T1000 (cell line): ENCODE measurements around the gene RHCG.

ENCODE experiments used
- DNase-seq: peaks from one replicate; lab custom pipeline; 2025; ENCODE audit warnings: mixed read lengths; lab: John Stamatoyannopoulos, UW

RHCG gene

DNA sequence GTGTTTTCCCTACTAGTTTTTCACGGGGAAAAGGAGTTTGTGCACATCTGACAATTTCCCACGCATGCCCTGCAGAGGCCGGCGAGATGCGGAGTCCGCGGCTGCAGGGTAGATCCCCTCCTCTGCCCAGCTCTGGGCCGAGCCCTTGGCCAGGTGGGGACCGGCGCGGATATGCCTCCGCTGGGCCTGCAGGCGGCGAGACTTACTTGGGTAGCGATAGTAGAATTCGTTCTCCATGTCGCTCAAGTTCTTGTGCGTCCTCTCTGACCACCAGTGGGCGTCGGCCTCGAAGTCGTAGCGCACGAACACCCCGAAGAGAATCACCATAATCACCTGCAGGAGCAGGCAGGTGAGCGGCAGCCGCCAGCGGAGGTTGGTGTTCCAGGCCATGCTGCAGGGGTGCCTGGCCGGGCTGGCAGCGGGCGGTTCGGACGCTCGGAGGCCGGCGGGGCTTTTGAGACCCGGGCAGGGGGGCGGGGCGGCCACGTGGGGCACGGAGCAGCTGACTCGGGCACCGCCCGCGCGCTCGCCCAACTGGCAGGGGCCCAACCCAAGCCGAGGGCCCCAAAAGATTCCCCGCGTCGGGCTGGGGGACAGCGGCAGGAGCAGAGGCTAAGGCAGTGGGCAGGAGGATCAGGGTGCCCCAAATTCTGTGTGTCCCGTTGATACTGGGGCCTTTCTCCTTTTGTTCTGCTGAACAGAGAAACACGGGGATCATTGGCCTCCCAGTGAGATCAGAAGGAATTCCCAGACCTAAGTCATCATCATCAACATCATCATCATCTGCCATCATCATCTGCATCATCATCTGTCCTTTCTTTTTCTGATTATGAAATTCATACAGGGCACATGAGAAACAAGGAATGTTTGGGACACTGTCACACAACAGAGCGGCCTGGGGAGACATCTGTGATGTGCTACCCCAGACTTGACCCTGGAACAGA is at the start of gene RHCG:
RHCG (minus strand) TSS at position 429 of the 944 bp plus-strand sequence; CDS start at position 390, 39 bp downstream.
- no peak for DNase-seq

DNA sequence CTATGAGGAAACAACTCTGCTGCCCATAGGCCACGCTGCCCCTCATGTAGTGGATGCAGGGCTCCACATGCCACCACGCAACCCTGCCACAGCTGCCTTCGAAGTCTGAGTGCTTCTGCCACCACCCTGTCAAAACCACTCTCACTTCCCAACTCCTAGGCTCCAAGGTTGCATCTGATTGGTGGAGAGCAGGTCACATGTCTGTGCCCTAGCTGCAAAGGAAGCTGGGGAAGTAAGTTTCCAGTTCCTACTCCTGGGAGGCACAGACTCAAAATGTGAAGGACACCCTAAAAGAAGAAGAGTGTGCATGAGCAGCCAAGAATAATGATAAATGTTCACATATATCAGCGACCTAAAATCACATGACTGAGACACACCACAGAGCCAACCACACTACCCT is 47.0 kb upstream of the RHCG start:
- DNase-seq, result no peak

DNA sequence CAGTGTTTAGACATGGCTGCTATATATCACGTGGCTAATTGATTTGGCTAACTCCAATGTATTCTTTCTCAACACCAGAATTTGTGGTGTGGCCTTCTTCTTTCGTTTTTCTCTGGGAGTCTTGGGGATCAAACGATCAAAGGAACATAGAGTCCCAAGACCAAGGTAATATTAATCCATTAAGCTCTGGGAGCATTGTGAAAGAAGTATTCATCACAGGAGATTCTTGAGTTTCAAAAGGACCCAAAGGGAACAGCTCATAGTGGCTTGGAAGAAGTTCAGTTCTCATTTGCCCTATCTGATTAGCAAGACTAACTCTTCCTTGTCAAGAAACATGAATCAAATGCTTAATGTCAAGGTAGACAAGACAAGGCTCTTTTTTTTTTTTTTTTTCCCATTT is 46.0 kb upstream of the RHCG start:
- DNase-seq, result no peak

DNA sequence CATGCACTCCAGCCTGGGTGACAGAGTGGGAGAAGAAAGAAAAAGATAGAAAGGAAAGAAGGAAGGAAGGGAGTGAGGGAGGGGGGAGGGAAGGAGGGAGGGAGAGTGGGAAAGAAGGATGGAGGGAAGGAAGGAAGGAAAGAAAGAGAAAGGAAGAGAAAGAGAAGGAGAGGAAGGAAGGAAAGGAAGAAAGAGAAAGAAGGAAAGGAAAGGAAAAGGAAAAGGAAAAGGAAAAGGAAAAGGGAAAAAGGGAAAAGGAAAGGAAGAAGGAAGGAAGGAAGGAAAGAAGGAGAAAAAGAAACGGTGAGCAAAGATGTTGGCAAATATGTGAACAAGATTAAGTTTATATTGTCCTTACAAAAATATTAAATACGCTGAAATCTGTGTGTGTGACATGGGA is 42.6 kb upstream of the RHCG start:
- DNase-seq, result no peak

DNA sequence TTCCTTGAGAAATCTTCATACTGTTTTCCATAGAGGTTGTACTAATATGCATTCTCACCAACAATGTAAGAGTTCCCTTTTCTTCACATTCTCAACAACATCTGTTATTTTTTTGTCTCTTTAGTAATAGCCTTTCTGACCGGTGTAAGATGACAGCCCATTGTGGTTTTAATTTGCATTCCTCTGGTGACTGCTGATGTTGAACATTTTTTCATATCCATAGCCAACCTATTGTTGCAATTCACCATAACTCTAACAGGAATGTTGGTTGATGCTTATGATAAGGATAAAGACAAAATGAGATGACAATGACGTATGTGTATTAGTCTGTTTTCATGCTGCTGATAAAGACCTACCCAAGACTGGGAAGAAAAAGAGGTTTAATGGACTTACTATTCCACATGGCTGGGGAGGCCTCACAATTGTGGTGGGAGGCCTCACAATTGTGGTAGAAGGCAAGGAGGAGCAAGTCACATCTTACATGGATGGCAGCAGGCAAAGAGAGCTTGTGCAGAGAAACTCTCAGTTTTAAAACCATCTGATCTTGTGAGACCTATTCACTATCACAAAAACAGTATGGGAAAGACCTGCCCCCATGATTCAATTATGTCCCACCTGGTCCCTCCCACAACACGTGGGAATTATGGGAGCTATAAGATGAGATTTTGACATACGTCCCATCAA is 37.6 kb upstream of the RHCG start:
- DNase-seq, result no peak

DNA sequence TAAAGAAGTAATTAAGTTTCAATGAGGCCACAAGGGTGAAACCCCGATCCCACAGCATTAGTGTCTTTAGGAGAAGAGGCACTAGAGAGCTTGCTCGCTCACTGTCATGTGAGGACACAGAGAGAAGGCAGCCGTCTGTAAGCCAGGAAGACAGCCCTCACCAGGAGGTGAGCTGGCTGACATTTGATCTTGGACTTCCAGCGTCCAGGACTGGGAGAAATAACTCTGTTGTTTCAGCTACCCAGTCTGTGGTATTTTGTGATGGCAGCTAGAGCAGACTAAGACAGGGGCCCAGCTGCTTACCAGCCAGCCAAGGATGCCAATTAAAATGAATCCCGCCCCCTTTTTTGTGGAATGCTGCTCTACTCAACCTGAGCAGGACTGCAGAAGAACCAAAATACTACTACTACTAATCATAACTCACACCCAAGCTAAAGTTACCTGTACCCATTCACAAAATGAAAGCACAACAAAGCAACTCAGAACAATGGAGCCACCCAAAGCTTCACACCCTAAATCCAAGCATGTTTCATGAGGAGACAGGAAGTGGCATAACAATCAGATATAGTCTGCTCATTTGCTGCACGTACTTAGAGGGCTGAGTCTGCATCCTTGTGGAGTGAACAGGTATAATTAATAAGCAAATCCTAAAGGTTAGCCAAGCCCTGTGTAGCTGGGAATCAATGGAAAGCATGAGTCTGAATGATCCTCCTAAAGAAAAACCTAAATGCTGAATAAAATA is 35.6 kb upstream of the RHCG start:
- no peak for DNase-seq

DNA sequence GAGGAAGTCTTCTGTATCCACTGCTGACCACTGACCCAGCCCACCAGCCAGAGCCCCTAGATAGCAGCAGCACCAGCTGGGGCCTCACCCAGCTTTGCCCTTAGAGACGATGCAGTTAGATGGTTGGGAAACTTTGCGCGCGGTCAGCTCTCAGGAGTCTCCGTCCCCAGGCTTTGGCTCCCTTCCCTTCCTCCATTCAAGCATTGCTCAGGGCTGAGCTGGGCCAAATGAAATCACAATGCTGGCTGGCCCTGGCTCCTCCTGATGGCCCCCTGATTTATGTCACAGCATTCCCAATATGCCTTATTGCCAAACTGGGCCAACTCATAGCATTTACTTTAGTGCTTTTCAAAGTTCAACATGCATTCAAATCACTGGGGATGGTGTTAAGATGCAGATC is 34.6 kb upstream of the RHCG start:
- no peak for DNase-seq

DNA sequence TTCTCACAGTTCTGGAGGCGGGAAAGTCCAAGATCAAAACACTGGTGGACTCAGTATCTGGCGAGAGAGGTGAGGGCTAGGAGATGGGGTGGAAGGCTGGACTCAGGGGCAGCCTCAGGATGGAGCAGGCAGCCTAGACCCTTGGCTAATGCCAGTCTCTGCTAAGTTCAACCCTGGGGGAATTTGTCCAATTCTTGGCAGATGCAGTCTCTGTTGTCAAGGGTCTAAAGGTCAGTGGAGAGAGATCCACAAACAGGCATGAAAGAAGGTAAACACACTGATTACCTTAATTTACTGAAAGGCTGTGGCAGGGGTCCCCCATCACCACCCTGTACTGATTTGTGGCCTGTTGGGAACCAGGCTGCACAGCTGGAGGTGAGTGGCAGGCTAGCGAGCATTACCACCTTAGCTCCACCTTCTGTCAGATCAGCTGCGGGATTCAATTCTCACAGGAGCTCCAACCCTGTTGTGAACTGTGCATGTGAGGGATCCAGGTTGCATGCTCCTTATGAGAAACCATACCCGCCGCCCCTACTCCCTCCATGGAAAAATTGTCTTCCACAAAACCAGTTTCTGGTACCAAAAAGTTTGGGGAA is 32.5 kb upstream of the RHCG start:
- DNase-seq, result no peak

DNA sequence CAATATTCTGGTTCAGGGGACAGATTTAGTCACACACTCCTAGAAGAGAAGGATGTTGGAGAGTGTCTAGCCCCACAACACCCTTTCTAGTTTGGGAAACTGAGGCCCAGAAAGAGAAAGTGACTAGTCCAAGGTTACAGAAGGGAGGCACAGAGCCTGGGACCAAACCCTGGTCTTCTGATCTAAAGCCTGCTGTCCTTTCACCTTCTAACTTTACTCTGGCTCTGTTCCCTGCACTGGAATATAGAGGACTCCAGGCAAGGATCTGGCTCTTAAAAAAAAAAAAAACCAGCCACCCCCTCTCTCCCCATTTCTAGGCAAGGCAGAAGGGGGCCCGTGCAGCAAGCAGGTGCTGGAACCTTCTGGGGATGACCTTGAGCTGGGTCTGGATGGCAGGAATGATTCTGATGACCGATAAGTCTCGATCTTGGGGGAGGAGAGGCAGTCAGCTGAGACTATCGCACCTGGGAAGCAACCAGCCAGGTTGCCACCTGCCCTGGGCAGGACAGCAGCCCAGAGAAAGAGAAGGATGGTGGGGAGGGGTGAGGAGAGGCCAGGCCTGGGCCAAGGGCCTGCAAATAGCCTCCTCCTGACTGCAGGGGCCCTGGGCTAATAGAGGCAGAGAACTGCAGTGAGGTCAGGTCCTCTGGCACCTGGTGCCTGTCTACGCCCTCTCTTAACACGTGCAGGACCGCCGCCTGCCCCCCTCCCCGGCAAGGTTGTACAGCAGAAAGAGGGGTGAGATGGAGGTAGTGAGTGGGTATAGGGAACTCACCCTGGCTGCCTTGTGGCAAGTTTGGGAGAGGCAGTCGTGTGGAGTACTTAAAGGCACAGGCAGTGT is 30.4 kb upstream of the RHCG start:
- DNase-seq, result no peak

DNA sequence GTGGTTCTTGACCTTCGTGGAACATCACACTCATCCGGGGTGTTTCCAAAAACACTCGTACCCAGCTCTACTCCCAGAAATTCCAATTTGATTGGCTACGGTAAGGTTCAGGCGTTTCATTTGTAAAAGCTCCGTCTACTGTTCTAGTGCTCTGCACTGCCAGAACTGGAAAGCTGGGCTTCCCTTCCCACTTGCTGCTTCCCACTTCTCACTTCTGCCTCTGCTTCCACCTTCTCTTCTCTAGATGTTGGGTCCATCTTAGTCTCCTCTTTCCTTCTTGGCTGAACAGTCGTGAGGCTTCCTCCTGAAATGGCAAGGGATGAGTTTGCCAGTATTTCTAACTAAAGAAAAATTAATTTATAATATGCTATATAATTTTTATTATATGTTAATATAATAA is 29.8 kb upstream of the RHCG start:
- DNase-seq, result no peak

DNA sequence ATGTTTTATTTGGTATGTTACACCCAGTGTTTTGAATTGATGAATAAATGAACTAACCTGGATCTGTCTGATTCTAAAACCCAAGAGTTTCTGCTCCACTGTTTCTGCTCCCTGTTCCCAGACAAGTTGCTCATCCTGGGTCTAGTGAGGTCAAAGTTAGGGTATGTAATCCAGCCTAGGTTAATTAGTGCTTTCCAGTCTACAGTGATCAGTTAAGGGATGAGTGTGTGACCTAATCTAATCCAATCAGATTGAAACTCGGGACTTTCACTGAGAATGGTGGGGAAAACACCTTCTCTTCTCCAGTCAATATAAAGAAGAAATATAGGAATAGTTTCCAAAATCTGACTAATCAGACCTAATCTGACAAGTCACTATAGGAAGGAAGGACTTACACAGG is 27.8 kb upstream of the RHCG start:
- DNase-seq, result no peak

DNA sequence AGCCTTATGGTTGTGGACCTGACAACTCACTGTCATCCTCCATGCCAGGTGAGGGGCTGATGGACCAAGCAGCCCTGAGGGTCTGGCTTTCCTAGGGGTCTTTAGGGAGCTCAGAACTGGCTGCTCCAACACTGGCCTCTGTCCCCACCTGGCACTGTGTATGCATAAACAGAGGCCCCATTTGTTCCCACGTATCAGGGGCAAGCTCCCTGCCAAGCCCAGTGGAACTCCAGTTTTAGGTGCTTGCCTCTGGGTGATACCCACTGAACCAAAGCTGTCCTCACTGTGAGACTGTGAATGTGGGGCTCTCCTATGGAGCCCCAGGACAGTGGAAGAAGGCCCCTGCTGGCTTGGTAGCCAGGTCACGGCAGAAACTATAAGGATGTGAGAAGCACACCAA is 26.7 kb upstream of the RHCG start:
- no peak for DNase-seq

DNA sequence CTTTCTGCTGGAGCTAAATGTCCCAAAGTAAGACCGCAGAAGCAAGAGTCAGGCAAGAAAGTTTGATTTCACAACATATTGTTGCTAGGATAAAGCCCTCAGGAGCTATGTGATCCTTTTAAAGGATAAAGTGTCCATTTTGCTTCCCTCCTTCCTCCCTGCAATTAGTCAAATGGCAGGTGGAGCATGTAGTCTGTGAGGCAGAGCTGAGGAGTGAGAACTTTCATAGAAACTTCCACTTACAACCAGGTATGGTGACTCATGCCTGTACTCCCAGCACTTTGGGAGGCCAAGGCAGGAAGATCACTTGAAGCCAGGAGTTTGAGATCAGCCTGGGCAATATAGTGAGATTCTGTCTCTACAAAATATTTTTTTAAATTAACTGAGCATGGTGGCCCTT is 25.2 kb upstream of the RHCG start:
- DNase-seq, result no peak

DNA sequence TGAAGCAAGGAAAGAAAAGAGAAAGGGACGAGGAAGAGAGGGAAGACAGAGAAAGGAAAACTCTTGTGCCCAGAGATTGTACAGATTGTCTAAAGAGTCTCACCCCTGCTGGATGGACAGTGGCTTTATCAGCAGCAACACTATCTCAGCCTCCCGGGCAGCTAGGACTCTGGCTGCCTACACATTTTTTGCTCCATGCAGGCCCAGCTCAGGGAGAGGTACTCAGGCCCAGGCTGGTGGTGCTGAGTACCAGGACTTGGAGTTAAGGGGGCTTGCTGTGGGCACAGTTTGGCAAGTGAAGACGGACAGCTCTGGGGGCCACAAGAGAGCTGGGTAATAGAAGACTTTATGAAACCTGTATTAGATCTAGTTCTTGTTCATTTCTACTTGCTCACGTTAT is 19.1 kb upstream of the RHCG start:
- DNase-seq, result no peak

DNA sequence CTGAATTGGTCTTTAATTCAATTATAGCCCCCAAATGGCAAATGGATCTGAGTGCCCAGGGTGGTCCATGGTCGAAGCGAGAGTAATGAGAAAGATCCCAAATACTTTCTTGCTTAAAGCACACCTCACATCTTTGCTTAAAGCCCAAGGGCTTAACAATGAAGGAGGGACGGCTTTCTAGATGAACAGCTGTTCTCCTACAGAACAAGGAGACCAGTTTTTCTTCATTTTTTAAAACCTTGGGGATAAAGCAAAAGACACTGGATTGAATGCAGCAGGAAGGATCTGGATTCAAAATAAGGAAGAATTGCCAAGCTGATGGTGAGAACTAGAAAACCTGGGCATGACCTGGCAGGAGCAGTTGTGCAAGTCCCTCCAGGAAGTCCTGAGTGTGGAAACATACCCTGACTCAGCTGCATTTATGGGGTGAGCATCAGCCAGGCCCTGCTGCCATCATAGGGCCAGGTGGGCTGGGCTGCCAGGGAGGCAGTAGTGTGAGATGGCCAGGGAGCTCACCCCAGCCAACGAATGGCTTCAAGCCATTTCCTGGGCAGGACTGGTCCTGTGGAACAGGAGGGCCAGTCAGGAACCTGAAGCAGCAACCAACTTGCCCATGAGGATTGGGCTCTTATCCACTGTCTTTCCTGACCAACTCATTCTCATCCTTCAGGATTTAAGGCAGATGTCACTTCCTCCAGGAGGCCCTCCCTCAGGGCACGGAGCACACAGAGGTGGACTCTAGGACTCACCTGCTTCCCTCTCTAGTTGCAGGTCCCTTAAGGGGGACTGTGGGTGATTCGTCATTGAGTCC is 18.4 kb upstream of the RHCG start:
- no peak for DNase-seq

DNA sequence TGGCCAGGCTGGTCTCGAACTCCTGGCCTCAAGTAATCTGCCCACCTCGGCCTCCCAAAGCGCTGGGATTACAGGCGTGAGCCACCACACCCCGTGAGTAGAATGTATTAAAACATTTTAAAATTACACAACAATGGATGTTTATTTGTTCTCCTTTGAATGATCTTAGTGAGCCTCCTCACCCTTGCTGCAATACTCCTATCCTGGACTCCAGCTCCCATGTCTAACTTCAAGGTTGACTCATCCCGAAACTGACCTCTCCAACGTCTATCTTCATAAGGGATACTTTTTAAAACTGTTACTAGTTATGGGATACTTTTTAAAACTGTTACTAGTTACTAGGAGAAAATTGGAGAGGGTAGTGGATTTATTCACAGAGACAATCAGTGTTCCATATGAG is 17.8 kb upstream of the RHCG start:
- no peak for DNase-seq

DNA sequence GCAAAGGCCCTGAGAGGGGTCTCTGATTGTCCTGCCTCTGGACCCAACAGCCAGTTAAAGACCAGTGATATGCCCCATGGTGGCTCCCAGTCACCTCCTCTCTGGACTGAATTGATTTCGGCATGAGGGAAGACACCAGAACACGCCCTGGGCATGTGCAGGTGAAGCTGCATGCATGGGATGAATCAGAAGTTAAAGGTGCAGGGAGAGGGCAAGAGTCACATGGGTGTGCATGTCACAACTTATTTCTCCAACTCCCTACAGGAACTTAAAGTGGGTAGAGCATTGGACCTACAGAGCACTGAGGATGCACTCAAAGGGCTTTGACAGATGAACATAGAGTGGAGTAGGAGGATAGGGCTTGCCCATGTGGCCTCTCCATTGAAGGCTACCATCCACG is 16.9 kb upstream of the RHCG start:
- no peak for DNase-seq

DNA sequence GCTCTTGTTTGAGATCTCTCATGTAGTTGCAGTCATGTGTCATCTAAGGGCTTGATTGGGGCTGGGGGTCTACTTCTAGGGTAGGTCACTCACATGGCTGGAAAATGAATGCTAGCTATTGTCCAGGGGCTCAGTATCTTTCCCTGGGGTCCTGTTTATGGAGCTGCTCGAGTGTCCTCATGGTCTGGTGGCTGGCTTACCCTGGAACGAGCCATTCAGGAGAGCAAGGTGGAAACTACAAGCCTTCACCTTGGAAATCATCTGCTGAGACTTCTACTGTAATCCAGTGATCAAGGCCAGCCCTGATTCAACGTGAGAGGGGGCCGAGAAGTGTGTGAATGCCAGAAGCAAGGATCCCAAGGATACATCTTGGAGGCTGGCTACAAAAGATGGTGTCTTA is 16.2 kb upstream of the RHCG start:
- no peak for DNase-seq

DNA sequence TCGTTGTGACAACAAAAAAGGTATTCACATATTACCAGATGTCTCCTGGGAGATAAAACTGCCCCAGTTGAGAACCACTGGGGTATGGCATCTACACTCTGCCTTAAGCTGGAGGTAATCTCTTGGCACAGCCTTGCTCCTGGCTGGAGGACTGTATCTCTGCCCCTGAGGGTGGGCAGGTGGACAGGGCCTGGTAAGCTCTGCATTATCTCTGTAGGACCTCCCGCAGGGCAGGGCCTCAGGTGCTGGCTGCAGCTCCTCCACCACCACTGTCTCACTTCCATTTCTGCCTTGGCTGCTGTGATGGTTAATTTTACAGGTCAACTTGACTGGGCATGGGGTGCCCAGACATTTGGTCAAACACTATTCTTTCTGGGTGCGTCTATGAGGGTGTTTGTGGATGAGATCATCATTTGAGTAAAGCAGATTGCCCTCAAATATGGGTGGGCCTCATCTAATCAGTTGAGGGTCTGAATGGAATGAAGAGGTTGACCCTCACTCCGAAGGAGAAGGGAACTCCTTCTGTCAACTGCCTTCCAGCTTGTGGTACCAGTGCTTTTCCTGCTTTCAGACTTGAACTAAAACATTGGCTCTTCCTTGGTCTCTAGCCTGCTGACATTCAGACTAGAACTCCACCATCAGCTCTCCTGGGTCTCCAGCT is 9.8 kb upstream of the RHCG start:
- DNase-seq, result no peak

DNA sequence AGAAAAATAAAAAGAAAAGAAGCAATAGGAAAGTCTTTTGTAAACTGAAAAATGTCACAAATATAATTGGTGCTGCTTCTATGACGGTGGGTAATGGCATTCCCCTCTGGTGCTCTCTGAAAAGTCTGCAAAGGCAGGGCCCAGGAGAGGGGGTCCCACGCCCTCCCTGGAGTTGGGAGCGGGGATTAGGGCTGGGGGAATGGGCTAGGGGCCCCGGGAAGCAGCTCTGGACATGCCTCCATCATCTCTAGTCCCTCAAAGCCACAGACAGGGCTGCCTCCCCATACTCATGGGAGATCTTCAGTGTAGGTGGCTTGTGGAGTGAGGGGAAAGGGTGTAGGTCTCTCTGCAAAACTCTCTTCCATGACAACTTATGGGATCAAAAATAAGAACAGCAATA is 7.8 kb upstream of the RHCG start:
- DNase-seq, result no peak
